SU-DHL-6 (cell line): ENCODE results near the gene HSD3B2.

Source experiments
- H2AFZ ChIP-seq: fragments of 200-600 bp; sonication (generic); 2 replicates; pipeline ENCODE4 v1.6.1; 2014; ENCODE audit warnings: low read depth, mild to moderate bottlenecking, moderate library complexity, mixed read lengths, antibody characterized with exemption, low read length; ENCODE audit not compliant: severe bottlenecking
- H3F3A ChIP-seq: fragments of 200-600 bp; shearing (Covaris generic); 2 replicates; pipeline ENCODE4 v1.6.0; 2016; ENCODE audit warnings: antibody characterized with exemption, mild to moderate bottlenecking; ENCODE audit not compliant: insufficient read depth
- H3K27ac ChIP-seq: fragments of 200-600 bp; sonication (generic); 2 replicates; pipeline ENCODE4 v1.5.1; 2016; ENCODE audit warnings: low read depth, mild to moderate bottlenecking, low read length, moderate library complexity, mixed read lengths
- H3K27me3 ChIP-seq: fragments of 200-600 bp; sonication (generic), shearing (Covaris generic); 2 replicates; pipeline ENCODE4 v1.6.0; 2014; ENCODE audit warnings: mild to moderate bottlenecking, low read length
- H3K36me3 ChIP-seq: fragments of 200-600 bp; sonication (generic); 2 replicates; pipeline ENCODE4 v1.6.1; 2014; ENCODE audit warnings: mild to moderate bottlenecking, low read length, mixed read lengths
- H3K4me2 ChIP-seq: fragments of 300-600, 200-600 bp; shearing (Covaris generic), sonication (generic); 2 replicates; pipeline ENCODE4 v1.6.0; 2014; ENCODE audit warnings: low read length, low read depth, mild to moderate bottlenecking; ENCODE audit not compliant: poor library complexity, severe bottlenecking
- H3K4me3 ChIP-seq: fragments of 200-600 bp; sonication (generic); 2 replicates; pipeline ENCODE4 v1.5.1; 2014; ENCODE audit warnings: antibody characterized with exemption, low read length, mild to moderate bottlenecking, mixed read lengths; ENCODE audit not compliant: insufficient read depth, poor library complexity, severe bottlenecking
- H3K79me2 ChIP-seq: fragments of 200-600 bp; sonication (generic); 2 replicates; pipeline ENCODE4 v1.6.1; 2014; ENCODE audit warnings: mild to moderate bottlenecking, low read length, moderate library complexity; ENCODE audit not compliant: insufficient read depth
- H3K9ac ChIP-seq: fragments of 200-600 bp; sonication (generic); 2 replicates; pipeline ENCODE4 v1.7.0; 2014; ENCODE audit warnings: mild to moderate bottlenecking, low read length
- H3K9me2 ChIP-seq: fragments of 200-600 bp; sonication (generic); replicated peaks from 2 replicates; pipeline ENCODE4 v1.6.1; 2014; ENCODE audit warnings: low read length; ENCODE audit not compliant: insufficient read depth
- H3K9me3 ChIP-seq: fragments of 200-600 bp; sonication (generic); 2 replicates; pipeline ENCODE4 v1.6.1; 2014; ENCODE audit warnings: low read length, mixed read lengths; ENCODE audit not compliant: insufficient read depth
- H4K20me1 ChIP-seq: fragments of 200-600 bp; sonication (generic); 2 replicates; pipeline ENCODE4 v1.6.1; 2014; ENCODE audit warnings: low read depth, mild to moderate bottlenecking, antibody characterized with exemption, low read length, moderate library complexity, mixed read lengths
- CTCF ChIP-seq: fragments of 200-600 bp; sonication (generic); IDR thresholded peaks from one replicate; pipeline ENCODE4 v1.5.1; 2017; ENCODE audit warnings: antibody characterized with exemption, mild to moderate bottlenecking, low read length, moderate library complexity; ENCODE audit not compliant: insufficient read depth, poor library complexity, severe bottlenecking
- EZH2phosphoT487 ChIP-seq: fragments of 200-600 bp; sonication (generic), shearing (Covaris generic); conservative IDR thresholded peaks from 2 replicates; pipeline ENCODE4 v1.6.1; 2018; ENCODE audit warnings: mild to moderate bottlenecking, antibody characterized with exemption, low read length, moderate library complexity, mixed read lengths

HSD3B2 gene

GRCh38 chr1:119470958-119471357 is 56.0 kb downstream of the HSD3B2 start:
- Histone ChIP-seq H3K36me3 (no peaks in the 10 kb centered on the region), H3K27me3 (no peaks in the 10 kb centered on the region), H3F3A (no peaks in the 10 kb centered on the region), H2AFZ (no peak overlapping the region), H3K79me2 (no peaks in the 10 kb centered on the region), H3K9me3 (no peaks in the 10 kb centered on the region), H3K9me2 (no peaks in the 10 kb centered on the region), H3K4me2 (no peak overlapping the region), H3K4me3 (no peak overlapping the region), H4K20me1 (no peaks in the 10 kb centered on the region), H3K27ac (no peak overlapping the region), H3K9ac (no peak overlapping the region)
- TF ChIP-seq CTCF (no peak), EZH2phosphoT487 (no peak)

GRCh38 chr1:119471566-119471965 is 56.6 kb downstream of the HSD3B2 start:
- H3K4me3 ChIP-seq, result no peak overlapping the region
- H3K9ac ChIP-seq, result no peak overlapping the region
- no peak overlapping the region for H3K4me2 ChIP-seq
- no peaks in the 10 kb centered on the region for H3K9me3 ChIP-seq
- H3K79me2 ChIP-seq, result no peaks in the 10 kb centered on the region
- no peak overlapping the region for H2AFZ ChIP-seq
- no peaks in the 10 kb centered on the region for H3K27me3 ChIP-seq
- H3K27ac ChIP-seq, result no peak overlapping the region
- H3F3A ChIP-seq, result no peaks in the 10 kb centered on the region
- H4K20me1 ChIP-seq, result no peaks in the 10 kb centered on the region
- TF ChIP-seq CTCF, result no peak
- TF ChIP-seq EZH2phosphoT487, result no peak
- no peaks in the 10 kb centered on the region for H3K36me3 ChIP-seq
- H3K9me2 ChIP-seq, result no peaks in the 10 kb centered on the region

DNA sequence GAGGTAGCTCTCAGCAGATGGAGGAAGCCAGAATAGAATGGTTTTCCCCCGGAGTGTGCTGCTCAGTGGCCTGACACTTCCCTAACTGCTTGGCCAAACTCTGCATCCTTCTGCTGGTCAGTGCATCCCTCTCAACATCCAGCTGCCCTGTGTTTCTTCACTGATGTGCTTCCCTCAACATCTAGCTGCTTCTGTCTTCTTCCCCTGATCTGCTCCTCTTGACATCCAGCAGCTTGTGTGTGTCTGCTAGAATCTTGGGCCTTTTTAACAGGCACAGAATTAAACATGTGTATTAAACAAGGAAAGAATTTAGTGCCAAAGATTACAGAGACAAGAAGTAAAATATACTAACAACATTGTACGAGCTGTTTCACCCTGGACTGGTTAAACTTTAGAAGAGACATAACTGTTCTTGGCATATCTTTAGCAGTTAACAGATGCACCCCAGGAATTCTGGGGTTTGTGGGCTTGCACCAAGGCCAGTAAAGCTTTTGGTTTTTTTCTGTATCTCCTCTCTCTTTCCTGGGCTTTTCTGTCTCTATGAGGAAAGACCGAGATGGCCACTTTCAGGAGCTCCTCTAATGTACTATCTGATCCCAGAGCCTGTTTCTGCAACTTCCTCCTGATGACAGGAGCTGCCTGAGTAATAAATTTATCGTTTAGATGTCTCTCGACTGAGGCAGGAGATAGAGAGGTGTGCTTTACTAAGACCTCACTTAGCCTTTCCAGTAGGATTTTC is 57.3 kb downstream of the HSD3B2 start:
- H3K9ac ChIP-seq, result no peak overlapping the region
- no peaks in the 10 kb centered on the region for H3F3A ChIP-seq
- H3K27ac ChIP-seq, result no peak overlapping the region
- H3K9me2 ChIP-seq, result no peaks in the 10 kb centered on the region
- H3K4me3 ChIP-seq, result no peak overlapping the region
- H2AFZ ChIP-seq, result no peak overlapping the region
- H3K4me2 ChIP-seq, result no peak overlapping the region
- H3K9me3 ChIP-seq, result no peaks in the 10 kb centered on the region
- no peak for TF ChIP-seq CTCF
- TF ChIP-seq EZH2phosphoT487, result no peak
- no peaks in the 10 kb centered on the region for H3K36me3 ChIP-seq
- H4K20me1 ChIP-seq, result no peaks in the 10 kb centered on the region
- no peaks in the 10 kb centered on the region for H3K27me3 ChIP-seq
- no peaks in the 10 kb centered on the region for H3K79me2 ChIP-seq
